Hepatocyte (in vitro differentiated cells): Measurements from ENCODE around the gene FLOT1. TPM values are rescaled to one million over a fixed set of nuclear protein-coding genes. Genes with fewer than 3 reads are reported as not detected.
"Not testable (repeated sequence)": the region's sequence is repeated elsewhere in the genome, so short reads cannot be mapped to it uniquely, and the experiment has no call there.

Experiments
- DNase-seq: peaks from one replicate; pipeline ENCODE4 v3.0.0-alpha.2; 2016; ENCODE audit warnings: low spot score
- H2AFZ ChIP-seq: fragments of 200-600 bp; sonication (generic); 2 replicates; pipeline ENCODE4 v1.6.0; 2016; ENCODE audit warnings: antibody characterized with exemption, mild to moderate bottlenecking
- H3K27ac ChIP-seq: fragments of 200-600 bp; sonication (generic); 2 replicates; pipeline ENCODE4 v1.5.1; 2016; ENCODE audit warnings: mild to moderate bottlenecking
- H3K27me3 ChIP-seq: fragments of 200-600 bp; sonication (generic); 2 replicates; pipeline ENCODE4 v1.6.1; 2016
- H3K36me3 ChIP-seq: fragments of 200-600 bp; sonication (generic); replicated peaks from 2 replicates; pipeline ENCODE4 v1.5.1; 2016; ENCODE audit warnings: low read depth; ENCODE audit not compliant: insufficient read depth
- H3K4me1 ChIP-seq: fragments of 200-600 bp; sonication (generic); 2 replicates; pipeline ENCODE4 v1.5.1; 2016; ENCODE audit warnings: mild to moderate bottlenecking, moderate library complexity; ENCODE audit not compliant: insufficient read depth
- H3K4me2 ChIP-seq: fragments of 200-600 bp; sonication (generic); 2 replicates; pipeline ENCODE4 v1.6.0; 2016
- H3K4me3 ChIP-seq: fragments of 200-600 bp; sonication (generic); 2 replicates; pipeline ENCODE4 v1.5.1; 2016; ENCODE audit warnings: mild to moderate bottlenecking
- H3K79me2 ChIP-seq: fragments of 200-600 bp; sonication (generic); 2 replicates; pipeline ENCODE4 v1.6.0; 2017; ENCODE audit warnings: mild to moderate bottlenecking
- H3K9me2 ChIP-seq: fragments of 200-600 bp; sonication (generic); replicated peaks from 2 replicates; pipeline ENCODE4 v1.6.0; 2017; ENCODE audit warnings: mild to moderate bottlenecking; ENCODE audit not compliant: insufficient read depth
- H3K9me3 ChIP-seq: fragments of 200-600 bp; sonication (generic); 2 replicates; pipeline ENCODE4 v1.5.1; 2016; ENCODE audit warnings: low read depth, mild to moderate bottlenecking
- H4K20me1 ChIP-seq: fragments of 200-600 bp; sonication (generic); 2 replicates; pipeline ENCODE4 v1.6.0; 2016; ENCODE audit warnings: mild to moderate bottlenecking; ENCODE audit not compliant: insufficient read depth, poor library complexity, severe bottlenecking
- CTCF ChIP-seq: fragments of 200-600 bp; sonication (generic); IDR thresholded peaks from 2 replicates; pipeline ENCODE4 v1.5.1; 2016; ENCODE audit warnings: antibody characterized with exemption, mild to moderate bottlenecking; ENCODE audit not compliant: poor library complexity
- EZH2 ChIP-seq: fragments of 200-600 bp; sonication (generic); IDR thresholded peaks from 2 replicates; pipeline ENCODE4 v1.6.1; 2016; ENCODE audit warnings: antibody characterized with exemption, mild to moderate bottlenecking, borderline replicate concordance
- EZH2phosphoT487 ChIP-seq: fragments of 200-600 bp; sonication (generic); IDR thresholded peaks from one replicate; pipeline ENCODE4 v1.6.1; 2018; ENCODE audit warnings: antibody characterized with exemption, mild to moderate bottlenecking, low read depth, moderate library complexity; ENCODE audit not compliant: unreplicated experiment, severe bottlenecking
- whole genome bisulfite sequencing: methylation state at CpG from one replicate; pipeline ENCODE4 v1.1.6; 2016; ENCODE audit warnings: low lambda C conversion rate; ENCODE audit errors: missing lambda C conversion rate; 5-methylcytosine and 5-hydroxymethylcytosine counted together
- polyA plus RNA-seq: library from polyadenylated mRNA; unstranded; fragments of >200 nt; fragmentation: Nextera tagmentation; extraction: Ambion mirVana; gene quantifications from 2 replicates; pipeline ENCODE4 v1.2.1, GENCODE V29; 2016
- total RNA-seq: library from RNA; depleted of rRNA; stranded (reverse); fragments of >200 nt; gene quantifications from 2 replicates; pipeline ENCODE4 v1.2.3, GENCODE V29; 2014

Gene FLOT1
- total and polyA plus RNA-seq, 2 experiments from 2014 or later = 93.5 to 144 TPM

GRCh38 chr6:30722280-30723112 is 20.0 kb downstream of the FLOT1 start:
- H3K4me2 ChIP-seq = peak overlapping the region; percentile 90
- H3K9me3 ChIP-seq = no peaks in the 10 kb centered on the region
- TF ChIP-seq EZH2phosphoT487 (no peak), CTCF (peak; percentile 94)
- 12% methylated on average over 27 of the region's 27 CpGs for WGBS
- peak overlapping the region; percentile 92 for H3K27ac ChIP-seq
- peak; percentile 84 for DNase-seq
- no peaks in the 10 kb centered on the region for H3K9me2 ChIP-seq
- H2AFZ ChIP-seq = no peak overlapping the region
- peak overlapping the region; percentile 72 for H3K4me3 ChIP-seq
- peaks cover 13% of the 10 kb centered on the region for H3K4me1 ChIP-seq
- H3K79me2 ChIP-seq = peaks cover 63% of the 10 kb centered on the region
- H3K27me3 ChIP-seq = no peaks in the 10 kb centered on the region
- H4K20me1 ChIP-seq = peaks cover 46% of the 10 kb centered on the region
- H3K36me3 ChIP-seq = no peaks in the 10 kb centered on the region

GRCh38 chr6:30722025-30722279 is 20.5 kb downstream of the FLOT1 start:
- H3K36me3 ChIP-seq, H3K9me3 ChIP-seq, H3K9me2 ChIP-seq, H2AFZ ChIP-seq, H3K27me3 ChIP-seq: not testable (repeated sequence)
- H4K20me1 ChIP-seq = peaks cover 46% of the 10 kb centered on the region
- 3% methylated on average over 10 of the region's 10 CpGs for WGBS
- H3K27ac ChIP-seq = peak overlapping the region; percentile 92
- H3K4me1 ChIP-seq = peaks cover 13% of the 10 kb centered on the region
- peak overlapping the region; percentile 90 for H3K4me2 ChIP-seq
- DNase-seq = peak; percentile 46
- H3K79me2 ChIP-seq = peaks cover 63% of the 10 kb centered on the region
- H3K4me3 ChIP-seq = peak overlapping the region; percentile 72

GRCh38 chr6:30721198-30722024 is 21.1 kb downstream of the FLOT1 start:
- Histone ChIP-seq H4K20me1 (peaks cover 46% of the 10 kb centered on the region), H3K36me3 (no peaks in the 10 kb centered on the region), H2AFZ (peak overlapping the region; percentile 36), H3K27me3 (no peaks in the 10 kb centered on the region), H3K9me3 (no peaks in the 10 kb centered on the region), H3K9me2 (no peaks in the 10 kb centered on the region), H3K4me1 (peaks cover 13% of the 10 kb centered on the region), H3K4me2 (peak overlapping the region; percentile 90), H3K27ac (peak overlapping the region; percentile 99), H3K79me2 (peaks cover 67% of the 10 kb centered on the region), H3K4me3 (peak overlapping the region; percentile 81)
- 2% methylated on average over 27 of the region's 71 CpGs for WGBS
- TF ChIP-seq EZH2phosphoT487 = no peak
- peak; percentile 39 for TF ChIP-seq CTCF
- no peak for TF ChIP-seq EZH2
- peak; percentile 98 for DNase-seq

DNA sequence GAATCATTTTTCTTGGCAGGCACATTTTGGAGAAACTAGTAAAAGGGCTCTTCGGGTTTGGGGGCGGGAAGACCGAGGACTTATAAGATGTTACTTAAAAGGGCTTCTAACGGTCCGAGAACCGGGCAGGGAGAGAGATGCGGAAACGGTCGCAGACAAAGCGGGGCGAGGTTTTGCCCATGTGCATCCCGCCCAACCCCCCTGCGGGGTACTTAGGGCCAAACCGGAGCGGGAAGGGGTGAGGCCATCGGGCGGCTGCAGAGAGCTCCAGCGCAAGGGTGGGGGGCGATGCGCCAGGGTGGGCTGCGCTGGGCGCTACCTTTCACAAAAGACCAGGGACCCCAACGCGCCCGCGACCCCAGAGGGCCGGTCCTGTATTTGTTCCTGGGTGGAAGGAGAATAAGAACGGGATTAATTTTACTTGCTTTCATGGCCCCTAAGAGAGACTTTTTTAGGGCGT is 21.7 kb downstream of the FLOT1 start:
- H3K27ac ChIP-seq = peak overlapping the region; percentile 99
- no peaks in the 10 kb centered on the region for H3K9me3 ChIP-seq
- H3K4me2 ChIP-seq = peak overlapping the region; percentile 64
- no peaks in the 10 kb centered on the region for H3K9me2 ChIP-seq
- WGBS = under 1% methylated on average over 19 of the region's 29 CpGs
- DNase-seq = peak; percentile 77
- H3K4me1 ChIP-seq = peaks cover 13% of the 10 kb centered on the region
- H3K27me3 ChIP-seq = no peaks in the 10 kb centered on the region
- H3K4me3 ChIP-seq = peak overlapping the region; percentile 81
- H3K36me3 ChIP-seq = no peaks in the 10 kb centered on the region
- TF ChIP-seq CTCF (no peak), EZH2 (no peak), EZH2phosphoT487 (no peak)
- peaks cover 42% of the 10 kb centered on the region for H4K20me1 ChIP-seq
- peak overlapping the region; percentile 36 for H2AFZ ChIP-seq
- H3K79me2 ChIP-seq = peaks cover 65% of the 10 kb centered on the region
